Pancreas (tissue), 10 donors: ENCODE results near the gene OR1C1. TPM values are rescaled to one million over a fixed set of nuclear protein-coding genes. Genes with fewer than 3 reads are reported as not detected.
"Not testable (repeated sequence)": the region's sequence is repeated elsewhere in the genome, so short reads cannot be mapped to it uniquely, and the experiment has no call there.

ENCODE experiments used
- ATAC-seq, 4 donors: fragments of 200-7000 bp; cut with Tn5 transposase; one replicate each; pipeline versions ENCODE4 v1.8.0 to v1.9.1; 2020; ENCODE audit warnings: mild to moderate bottlenecking in 4 of 4, moderate library complexity in 4 of 4
- DNase-seq, 6 donors: peaks; one replicate each; pipeline ENCODE4 v3.0.0-alpha.2; 2020
- FAIRE-seq: peaks from 2 replicates; lab custom pipeline; 2012; peaks lifted over from hg19 to GRCh38; lab: Jason Lieb, UNC
- H3K27ac ChIP-seq, 4 donors: fragments of 200-600 bp; sonication (generic); 1 replicate in 3 of 4; 2 replicates in 1 of 4; pipeline versions ENCODE4 v1.5.0 to v1.8.0; 2020
- H3K27me3 ChIP-seq, 4 donors: fragments of 200-600 bp; one replicate each; pipeline ENCODE4 v1.8.0; 2021
- H3K36me3 ChIP-seq, 3 donors: fragments of 200-600 bp; sonication (generic) in 1 of 3; one replicate each; pipeline versions ENCODE4 v1.5.0 to v1.8.0; 2020 to 2021
- H3K4me1 ChIP-seq, 3 donors: fragments of 200-600 bp; one replicate each; pipeline ENCODE4 v1.8.0; 2021
- H3K4me3 ChIP-seq, 4 donors: fragments of 200-600 bp; sonication (generic) in 2 of 4; one replicate each; pipeline versions ENCODE4 v1.5.0 to v1.8.0; 2020 to 2021
- H3K9me3 ChIP-seq, 4 donors: fragments of 200-600 bp; one replicate each; pipeline ENCODE4 v1.8.0; 2021
- CTCF ChIP-seq, 4 donors: fragments of 200-600 bp; sonication (generic) in 3 of 4; IDR thresholded peaks; one replicate each; pipeline versions ENCODE4 v1.5.0 to v1.8.0; 2021; ENCODE audit warnings: antibody characterized with exemption in 4 of 4
- WGBS, 2 donors: extraction: QIAGEN DNeasy Blood & Tissue Kit; methylation state at CpG; one replicate each; pipeline ENCODE4 v1.1.7; 2013; 5-methylcytosine and 5-hydroxymethylcytosine counted together
- intact Hi-C, 3 donors: fragments of 100-400 bp; cut with DNase I; formaldehyde crosslinking; loops; one replicate each; pipeline versions ENCODE4 v1.11.1 to v1.14.2; 2022
- polyA plus RNA-seq, 2 donors: library from polyadenylated mRNA; stranded (reverse); fragments of 200-250 nt; gene quantifications; one replicate each; pipeline ENCODE4 v1.2.3, GENCODE V29; 2013
- total RNA-seq, 6 donors: library from RNA; stranded (reverse); fragmentation: NEBNext Ultra II Directional in 4 of 6; extraction: Animal tissue kit (Norgen Biotek cat#: 25700) in 4 of 6; gene quantifications; one replicate each; pipeline versions ENCODE4 v1.2.1 to v1.2.4, GENCODE V29; 2021 to 2023
- donor health status: healthy with polysubstance abuse.
- donor health status: DM: no; HTN: no; CAD: no; lungs with moderate emphysema.
- donor health status: DM: no; HTN: no; CAD: no.
- donor health status: control.
- donor health status: control.
- donor health status: Bipolar disorder and iron deficiency.
- donor health status: DM: yes; HTN: yes; CAD: no.
- donor health status: DM: no; HTN: no; CAD: no.
- donor health status: DM: no; HTN: no; CAD: no.
- donor health status: DM: yes; HTN: yes; CAD: no.

OR1C1 gene
- total and polyA plus RNA-seq, 8 donors: not detected

DNA sequence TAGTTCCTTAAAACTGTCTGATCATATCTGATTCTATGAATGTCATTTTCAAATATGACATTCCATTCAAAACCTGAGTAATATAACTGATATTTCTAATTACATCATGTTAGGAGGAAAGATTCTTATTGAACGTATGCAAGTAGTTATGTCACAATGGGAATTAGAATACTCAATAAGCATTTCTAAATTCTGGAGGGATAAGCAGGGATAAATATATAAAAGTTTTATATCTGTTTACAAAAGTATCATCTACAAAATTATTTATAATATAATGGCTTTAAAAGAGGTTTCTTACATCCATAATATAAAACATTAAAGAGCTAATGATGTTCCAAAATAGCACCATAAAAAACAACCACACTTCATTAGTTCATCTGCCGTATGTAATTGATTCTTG, 12.3 kb downstream of the OR1C1 start, which contains the start of gene OR14A2:
Gene OR14A2, minus strand, starts transcription at position 101 of the 400 bp plus-strand sequence.
- no peaks in the 10 kb centered on the region for H3K36me3 ChIP-seq
- ATAC-seq (no peak), FAIRE-seq (no peak), DNase-seq (no peak)
- H3K27me3 ChIP-seq: no peaks in the 10 kb centered on the region
- WGBS, 2 donors: 56 to 78% methylated on average over 2 of the region's 2 CpGs
- H3K27ac ChIP-seq: no peak within 1 kb of the TSS
- H3K4me3 ChIP-seq: no peak within 1 kb of the TSS
- H3K9me3 ChIP-seq: no peaks in the 10 kb centered on the region
- no peaks in the 10 kb centered on the region for H3K4me1 ChIP-seq
- intact Hi-C loops: no loop called here
- TF ChIP-seq CTCF (IDR thresholded peaks at IDR 0.05): no peak

DNA sequence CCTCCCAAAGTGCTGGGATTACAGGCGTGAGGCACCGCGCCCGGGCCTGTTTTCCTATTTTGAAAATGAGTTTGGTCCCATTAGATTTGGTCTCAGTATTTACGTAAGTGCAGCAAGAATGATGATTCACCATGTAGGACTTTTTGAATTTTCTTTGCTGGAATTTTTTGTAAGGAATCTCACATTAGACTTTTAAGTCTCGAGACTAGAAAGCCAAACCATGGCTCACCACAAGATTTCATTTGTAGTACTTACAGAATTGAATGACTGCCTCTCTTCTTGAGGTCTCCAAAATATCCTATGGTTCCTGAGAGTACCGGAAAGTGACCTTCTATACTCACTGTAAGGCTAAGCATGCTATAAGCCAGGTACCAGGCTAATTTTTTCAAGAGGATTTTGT, 12.7 kb downstream of the OR1C1 start:
- no peaks in the 10 kb centered on the region for H3K27me3 ChIP-seq
- intact Hi-C loops: no loop called here
- H3K4me1 ChIP-seq: no peaks in the 10 kb centered on the region
- ATAC-seq (no peak), DNase-seq (no peak), FAIRE-seq (no peak)
- TF ChIP-seq CTCF (IDR thresholded peaks at IDR 0.05): no peak
- H3K9me3 ChIP-seq: no peaks in the 10 kb centered on the region
- no peaks in the 10 kb centered on the region for H3K36me3 ChIP-seq
- 67 to 75% methylated on average over 7 of the region's 7 CpGs for WGBS, 2 donors
- H3K27ac ChIP-seq: no peak overlapping the region
- no peak overlapping the region for H3K4me3 ChIP-seq

DNA sequence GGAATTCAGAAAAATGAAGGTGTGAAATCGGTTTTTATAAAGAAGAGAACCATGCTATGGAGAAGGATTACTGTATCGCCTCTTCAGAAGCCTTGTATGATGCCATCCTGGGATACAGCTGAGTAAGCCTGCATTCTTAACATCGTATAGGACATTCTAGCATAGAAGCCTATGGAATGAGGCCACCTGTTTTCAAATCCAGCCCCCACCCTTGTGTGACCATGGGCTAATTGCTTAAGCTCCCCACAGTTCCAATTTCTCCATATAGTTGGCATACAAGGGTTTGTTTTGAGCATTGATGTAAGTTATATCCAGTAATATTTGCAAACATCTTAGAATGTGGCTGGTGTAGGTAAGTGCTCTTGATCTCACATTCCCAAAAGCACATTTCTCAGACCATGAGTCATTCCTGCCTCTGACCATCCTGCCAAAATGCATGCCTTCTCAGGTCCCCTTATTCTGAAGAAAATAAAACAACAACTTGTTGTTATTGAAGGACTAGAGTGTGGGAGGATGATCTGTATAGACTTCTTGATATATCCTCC, 13.9 kb downstream of the OR1C1 start:
- H3K4me3 ChIP-seq: no peak overlapping the region
- WGBS, 2 donors: 48 to 51% methylated on average over 3 of the region's 3 CpGs
- intact Hi-C loops: no loop called here
- H3K27me3 ChIP-seq: no peaks in the 10 kb centered on the region
- ATAC-seq: no peak
- no peak overlapping the region for H3K27ac ChIP-seq
- H3K4me1 ChIP-seq: no peaks in the 10 kb centered on the region
- no peak for TF ChIP-seq CTCF (IDR thresholded peaks at IDR 0.05)
- H3K36me3 ChIP-seq: no peaks in the 10 kb centered on the region
- H3K9me3 ChIP-seq: no peaks in the 10 kb centered on the region
- DNase-seq: no peak
- FAIRE-seq: no peak

DNA sequence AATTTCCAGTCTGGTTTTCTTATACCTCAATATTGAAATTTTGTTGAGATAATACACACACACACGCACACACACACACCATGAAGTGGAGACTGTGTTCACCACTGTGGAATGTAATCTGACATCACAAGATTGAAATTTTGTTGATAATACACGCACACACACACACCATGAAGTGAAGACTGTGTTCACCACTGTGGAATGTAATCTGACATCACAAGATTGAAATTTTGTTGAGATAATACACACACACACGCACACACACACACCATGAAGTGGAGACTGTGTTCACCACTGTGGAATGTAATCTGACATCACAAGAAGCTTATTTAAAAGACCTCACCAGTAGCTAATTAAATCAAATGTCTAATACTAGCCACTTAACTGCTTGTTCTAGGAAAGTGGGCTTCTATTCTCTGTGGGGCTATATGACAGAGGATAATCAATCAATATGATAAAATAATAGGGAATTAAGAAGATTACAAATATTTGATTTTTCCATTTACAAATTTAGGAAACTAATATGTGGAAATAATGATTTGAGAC, 18.1 kb downstream of the OR1C1 start:
- H3K36me3 ChIP-seq, intact Hi-C loops, H3K4me3 ChIP-seq, ATAC-seq, H3K9me3 ChIP-seq, FAIRE-seq, DNase-seq, H3K4me1 ChIP-seq, H3K27me3 ChIP-seq, H3K27ac ChIP-seq: not testable (repeated sequence)
- 39 to 54% methylated on average over 3 of the region's 3 CpGs for whole genome bisulfite sequencing, 2 donors

DNA sequence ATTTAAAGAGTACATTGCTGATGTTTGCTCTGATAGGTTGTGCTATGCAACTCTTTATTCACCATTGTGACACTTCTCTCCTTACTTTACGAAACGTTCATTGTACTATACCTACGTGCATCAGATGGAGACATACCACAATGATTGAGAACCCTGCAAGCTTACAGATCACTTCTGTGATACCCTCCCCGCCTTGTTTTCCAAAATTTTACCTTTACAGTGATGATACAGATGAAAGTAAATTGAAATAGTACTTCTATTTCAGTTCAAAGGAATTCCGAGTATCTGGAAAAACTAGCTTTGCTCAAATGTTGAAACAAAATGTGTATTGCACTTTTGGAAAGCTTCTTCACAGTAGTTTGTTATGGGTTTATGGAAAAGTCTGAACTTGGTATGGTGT, 18.6 kb downstream of the OR1C1 start:
- Histone ChIP-seq H3K4me1 (no peaks in the 10 kb centered on the region), H3K27me3 (no peaks in the 10 kb centered on the region), H3K9me3 (no peaks in the 10 kb centered on the region), H3K4me3 (no peak overlapping the region), H3K27ac (no peak overlapping the region), H3K36me3 (no peaks in the 10 kb centered on the region)
- intact Hi-C loops: no loop called here
- FAIRE-seq (no peak), DNase-seq (no peak), ATAC-seq (no peak)
- WGBS, 2 donors: 48 to 62% methylated on average over 5 of the region's 5 CpGs
- no peak for TF ChIP-seq CTCF (IDR thresholded peaks at IDR 0.05)
